Measurements from ENCODE around the gene SDK2. TPM values are rescaled to one million over a fixed set of nuclear protein-coding genes. Genes with fewer than 3 reads are reported as not detected.

SDK2 gene
- total and polyA plus RNA-seq, 2 of the 4 experiments (the other 2 are of a cell fraction): under 0.01 to 0.03 TPM

GRCh38 chr17:73324160-73324475, 320.1 kb downstream of the SDK2 start:
- Histone ChIP-seq H3K4ac (ENCODE audit: low read depth, low read length) (peak overlapping the region; percentile 82), H3K9me1 (ENCODE audit: insufficient read depth, low read length) (peaks cover 9% of the 10 kb centered on the region), H2BK15ac (ENCODE audit: low read depth, low read length) (peak overlapping the region; percentile 64; the same call in 1 of the 3 replicates), H4K91ac (ENCODE audit: insufficient read depth, low read depth, low read length) (peak overlapping the region; percentile 76), H3K9ac (ENCODE audit: low read depth, low read length) (no peak overlapping the region; the same call in 1 of the 2 replicates), H2BK20ac (ENCODE audit: low read depth, low read length) (peak overlapping the region; percentile 87), H2BK120ac (ENCODE audit: low read depth, low read length) (peak overlapping the region; percentile 85), H3K4me2 (ENCODE audit: low read depth, low read length) (peak overlapping the region; percentile 58), H4K8ac (ENCODE audit: low read depth in 2 of 2, low read length in 2 of 2) (peak overlapping the region; percentile 23 to 91; a peak in 3 of 4 replicates), H3K9me3 (ENCODE audit: control insufficient read depth, insufficient read depth, low read length) (no peaks in the 10 kb centered on the region), H3K18ac (ENCODE audit: low read depth, low read length) (peak overlapping the region; percentile 94), H4K5ac (ENCODE audit: low read depth, low read length) (peak overlapping the region; percentile 91), H4K20me1 (ENCODE audit: insufficient read depth, low read length) (no peaks in the 10 kb centered on the region), H2AK9ac (replicated peaks; ENCODE audit: low read depth, low read length, poor library complexity) (peak overlapping the region; percentile 80), H2AFZ (replicated peaks; ENCODE audit: low read length, poor library complexity) (peak overlapping the region; percentile 90), H3K23ac (ENCODE audit: low read depth, low read length) (peak overlapping the region; percentile 21; the same call in 1 of the 2 replicates), H3K27me3 (ENCODE audit: control insufficient read depth, insufficient read depth, low read length) (no peaks in the 10 kb centered on the region), H3K36me3 (ENCODE audit: control insufficient read depth, insufficient read depth, low read length) (no peaks in the 10 kb centered on the region), H3K27ac (ENCODE audit: insufficient read depth, low read length) (peak overlapping the region; percentile 32), H2AK5ac (ENCODE audit: low read depth, low read length) (peak overlapping the region; percentile 82), H3K14ac (replicated peaks; ENCODE audit: low read depth, low read length) (peak overlapping the region; percentile 38), H3K79me1 (ENCODE audit: low read depth in 1 of 2, low read length in 2 of 2) (no peaks in the 10 kb centered on the region), H3K4me1 (ENCODE audit: control insufficient read depth, insufficient read depth, low read length) (peaks cover 17% of the 10 kb centered on the region), H3K56ac (ENCODE audit: extremely low read depth, insufficient read depth, low read length) (peak overlapping the region; percentile 19; the same call in 1 of the 2 replicates), H3K4me3 (ENCODE audit: insufficient read depth, low read depth, low read length) (no peak overlapping the region), H2BK5ac (ENCODE audit: low read depth, low read length, poor library complexity, severe bottlenecking) (peak overlapping the region; percentile 52)
- in situ Hi-C loops (cut with MboI; ENCODE audit: low sequenced_read_pairs): no loop called here
- DNase-seq (no peak), ATAC-seq (ENCODE audit: low read depth) (peak; percentile 53)
- TF ChIP-seq FOS (IDR thresholded peaks at IDR 0.05; ENCODE audit: low read depth, low read length) (no peak), MAFK (IDR thresholded peaks at IDR 0.05; ENCODE audit: low read depth, low read length) (no peak), ELK1 (IDR thresholded peaks at IDR 0.05; ENCODE audit: borderline replicate concordance, low read depth, low read length) (no peak), NFE2L2 (IDR thresholded peaks at IDR 0.05; ENCODE audit: low read depth, low read length) (no peak), CEBPB (IDR thresholded peaks at IDR 0.05; ENCODE audit: low read depth, low read length) (no peak), SMC3 (IDR thresholded peaks at IDR 0.05; ENCODE audit: low read depth, low read length) (no peak), RCOR1 (IDR thresholded peaks at IDR 0.05; ENCODE audit: insufficient replicate concordance, low read length) (no peak), RAD21 (IDR thresholded peaks at IDR 0.05; ENCODE audit: low read length) (no peak), CHD1 (IDR thresholded peaks at IDR 0.05; ENCODE audit: low read depth, low read length) (no peak), MXI1 (IDR thresholded peaks at IDR 0.05; ENCODE audit: borderline replicate concordance, low read depth, low read length) (no peak), MAZ (IDR thresholded peaks at IDR 0.05; ENCODE audit: borderline replicate concordance, low read depth, low read length) (no peak), CTCF (conservative IDR thresholded peaks at IDR 0.05; ENCODE audit: low read depth, low read length) (no peak), POLR2A (IDR thresholded peaks at IDR 0.05; ENCODE audit: low read depth, low read length) (no peak), BHLHE40 (IDR thresholded peaks at IDR 0.05; ENCODE audit: low read depth, low read length) (no peak), RFX5 (IDR thresholded peaks at IDR 0.05; ENCODE audit: low read depth, low read length) (no peak), USF2 (IDR thresholded peaks at IDR 0.05; ENCODE audit: low read depth, low read length) (no peak)
- ChIA-PET CTCF (no interaction called here), POLR2A (ENCODE audit: unreplicated experiment) (interaction anchor here (0.6 kb wide), 1 partner anchor 15 kb away, joined by 10 read pairs; no protein-coding TSS in a partner anchor)
- no CpG with 5 or more reads among the region's 9 CpGs for WGBS, 2 experiments (ENCODE audit: extremely low coverage in 2 of 2, insufficient read length in 1 of 2)
- intact Hi-C loops (cut with micrococcal nuclease): no loop called here
- dilution Hi-C loops (cut with HindIII; ENCODE audit: low sequenced_read_pairs, unreplicated experiment): no loop called here
- no TSS peak for BruUV-seq (replicated peaks)
